HepG2 (cell line): Measurements from ENCODE around the gene CAPN11. TPM values are rescaled to one million over a fixed set of nuclear protein-coding genes. Genes with fewer than 3 reads are reported as not detected.
A peak's percentile ranks its signal among the peaks of the same experiment; 100 is the strongest.

ENCODE experiments used
- EED ChIP-seq: sonication (generic); formaldehyde crosslinking; IDR thresholded peaks from 2 replicates; pipeline ENCODE4 v1.5.0; 2020; ENCODE audit warnings: mild to moderate bottlenecking, missing genetic modification reagents
- FOXO1 ChIP-seq: sonication (generic); formaldehyde crosslinking; IDR thresholded peaks from 2 replicates; pipeline ENCODE4 v1.4.0; 2020; ENCODE audit warnings: missing genetic modification reagents
- GTF3A ChIP-seq: sonication (generic); formaldehyde crosslinking; conservative IDR thresholded peaks from 2 replicates; pipeline ENCODE4 v1.4.0; 2020; ENCODE audit warnings: mild to moderate bottlenecking, missing genetic modification reagents
- HCFC1 ChIP-seq: fragments of 150-350 bp; IDR thresholded peaks from 2 replicates; pipeline ENCODE4 v1.6.1; 2014; ENCODE audit warnings: low read depth, low read length
- HOXA3 ChIP-seq: sonication (generic); formaldehyde crosslinking; IDR thresholded peaks from 2 replicates; pipeline ENCODE4 v1.5.0; 2020; ENCODE audit warnings: missing genetic modification reagents
- NR1H2 ChIP-seq: sonication (generic); formaldehyde crosslinking; IDR thresholded peaks from 2 replicates; pipeline ENCODE4 v1.8.1; 2022; ENCODE audit warnings: low read depth, missing genetic modification reagents, borderline replicate concordance
- NR2F2 ChIP-seq: IDR thresholded peaks from 2 replicates; pipeline ENCODE4 v1.6.1; 2012; ENCODE audit warnings: low read depth, inconsistent platforms, borderline replicate concordance
- RAD21 ChIP-seq: fragments of 450-650 bp; formaldehyde crosslinking; IDR thresholded peaks from 2 replicates; pipeline ENCODE4 v1.5.0; 2020; ENCODE audit warnings: mild to moderate bottlenecking
- RARA ChIP-seq: IDR thresholded peaks from 2 replicates; pipeline ENCODE4 v1.6.1; 2016; ENCODE audit warnings: missing genetic modification reagents, missing compliant biosample characterization
- RFX5 ChIP-seq: IDR thresholded peaks from 2 replicates; pipeline ENCODE4 v1.6.1; 2011; ENCODE audit warnings: low read depth, low read length, improper control_type of control experiment
- SIN3A ChIP-seq: IDR thresholded peaks from 2 replicates; pipeline ENCODE4 v1.6.1; 2011; ENCODE audit warnings: low read depth, mild to moderate bottlenecking, control low read depth, low read length, borderline replicate concordance
- SUZ12 ChIP-seq: fragments of 150-350 bp; IDR thresholded peaks from 2 replicates; pipeline ENCODE4 v1.6.1; 2014; ENCODE audit warnings: low read depth, low read length
- YY1 ChIP-seq: IDR thresholded peaks from 2 replicates; pipeline ENCODE4 v1.6.1; 2011; ENCODE audit warnings: low read length, low read depth, moderate library complexity, mild to moderate bottlenecking; ENCODE audit not compliant: insufficient read depth, insufficient replicate concordance
- ZNF282 ChIP-seq: fragments of 450-650 bp; IDR thresholded peaks from 2 replicates; pipeline ENCODE4 v1.6.1; 2018; ENCODE audit not compliant: partially characterized antibody
- ZNF431 ChIP-seq: sonication (generic); formaldehyde crosslinking; IDR thresholded peaks from 2 replicates; pipeline ENCODE4 v1.9.0; 2022; ENCODE audit warnings: missing genetic modification reagents, low read depth, mild to moderate bottlenecking, borderline replicate concordance
- ZNF546 ChIP-seq: sonication (generic); formaldehyde crosslinking; conservative IDR thresholded peaks from 2 replicates; pipeline ENCODE4 v1.8.1; 2023; ENCODE audit warnings: mild to moderate bottlenecking, missing genetic modification reagents
- ZNF605 ChIP-seq: sonication (generic); formaldehyde crosslinking; IDR thresholded peaks from 2 replicates; pipeline ENCODE4 v1.8.0; 2022; ENCODE audit warnings: mild to moderate bottlenecking, missing genetic modification reagents
- polyA plus RNA-seq, 8 experiments: library from polyadenylated mRNA; depleted of rRNA in 3 of 8; stranded (reverse) in 7 of 8; unstranded in 1 of 8; fragments of >200 nt; fragmentation: Illumina TruSeq in 4 of 8; extraction: Trizol in 4 of 8; gene quantifications; 2 replicates each; pipeline versions ENCODE4 v1.2.1 to v1.2.3, GENCODE V29; 2011 to 2016; ENCODE audit warnings: low read depth in 4 of 8, missing spikeins in 1 of 8, mixed read lengths in 1 of 8; ENCODE audit not compliant: insufficient read depth in 1 of 8
- total RNA-seq, 5 experiments: library from RNA; depleted of rRNA; stranded (reverse); fragments of >200 nt; fragmentation: Illumina TruSeq; extraction: Trizol; gene quantifications; 2 replicates each; pipeline ENCODE4 v1.2.3, GENCODE V29; 2016; ENCODE audit warnings: low read depth in 1 of 5
- TF ChIP-seq, protein P1 (sequence below): IDR thresholded peaks from 2 replicates; pipeline ENCODE4 v1.6.1; 2012; ENCODE audit warnings: low read depth, low read length, improper control_type of control experiment
- TF ChIP-seq, protein P2 (sequence below): sonication (generic); formaldehyde crosslinking; IDR thresholded peaks from 2 replicates; pipeline ENCODE4 v1.4.0; 2020; ENCODE audit warnings: missing genetic modification reagents
- TF ChIP-seq, protein P3 (sequence below): sonication (generic); formaldehyde crosslinking; IDR thresholded peaks from 2 replicates; pipeline ENCODE4 v1.8.1; 2023; ENCODE audit warnings: mild to moderate bottlenecking, missing genetic modification reagents, borderline replicate concordance
- TF ChIP-seq, protein P4 (sequence below): sonication (generic); formaldehyde crosslinking; IDR thresholded peaks from 2 replicates; pipeline ENCODE4 v1.4.0; 2020; ENCODE audit warnings: mild to moderate bottlenecking, missing genetic modification reagents
- TF ChIP-seq, protein P5 (sequence below): sonication (generic); formaldehyde crosslinking; conservative IDR thresholded peaks from 2 replicates; pipeline ENCODE4 v1.4.0; 2020; ENCODE audit warnings: missing genetic modification reagents
- TF ChIP-seq, protein P6 (sequence below): sonication (generic); formaldehyde crosslinking; IDR thresholded peaks from 2 replicates; pipeline ENCODE4 v1.4.0; 2020; ENCODE audit warnings: missing genetic modification reagents

CAPN11 gene
- total and polyA plus RNA-seq, 2 of the 13 experiments (the other 11 are each of a cell fraction or from before 2014, with no cell fraction given), result 0.07 to 0.11 TPM

DNA sequence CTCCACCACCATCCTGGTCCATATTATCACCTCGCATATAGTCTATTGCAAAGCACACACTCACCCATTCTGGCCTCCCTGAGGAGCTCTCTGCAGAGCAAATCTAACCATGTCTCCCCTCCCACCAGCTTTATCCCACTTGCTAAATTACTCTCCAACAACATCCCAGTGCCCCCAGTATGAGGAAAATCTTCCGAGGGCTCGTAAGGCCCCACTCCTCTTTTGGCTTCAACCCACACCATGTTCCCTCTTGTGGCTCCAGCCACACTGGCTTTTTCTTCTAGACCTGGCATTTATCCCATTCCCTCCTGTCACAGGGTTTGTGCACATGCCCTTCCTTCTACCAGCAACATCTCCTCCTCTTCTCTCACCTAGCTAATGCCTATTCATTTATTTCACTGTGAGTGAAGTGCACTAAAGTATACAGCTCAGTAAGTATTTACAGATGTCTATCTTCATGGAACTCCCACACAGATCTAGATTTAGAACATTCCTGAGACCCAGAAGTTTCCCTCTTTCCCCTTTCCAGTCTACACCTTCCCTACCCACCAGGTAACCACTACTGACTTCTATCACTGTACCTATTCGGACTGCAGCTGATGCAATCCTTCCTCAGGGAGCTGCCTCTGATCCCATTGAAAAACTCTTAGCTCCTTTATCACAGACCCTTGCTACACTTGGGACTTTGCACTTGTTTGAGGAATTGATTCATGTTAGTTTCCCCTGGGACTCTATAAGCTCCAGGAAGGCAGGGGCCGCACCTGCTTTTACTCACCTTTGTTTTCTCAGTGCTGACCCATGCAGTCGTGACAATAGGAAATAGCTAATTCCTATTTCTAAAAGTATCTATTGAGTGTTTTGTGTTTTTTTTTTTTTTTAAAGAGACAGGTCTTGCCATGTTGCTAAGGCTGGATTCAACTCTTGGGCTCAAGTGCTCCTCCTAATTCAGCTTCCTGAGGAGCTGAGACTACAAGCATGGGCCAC, 46.9 kb upstream of the CAPN11 start (continued):
- TF ChIP-seq, protein P1, sequence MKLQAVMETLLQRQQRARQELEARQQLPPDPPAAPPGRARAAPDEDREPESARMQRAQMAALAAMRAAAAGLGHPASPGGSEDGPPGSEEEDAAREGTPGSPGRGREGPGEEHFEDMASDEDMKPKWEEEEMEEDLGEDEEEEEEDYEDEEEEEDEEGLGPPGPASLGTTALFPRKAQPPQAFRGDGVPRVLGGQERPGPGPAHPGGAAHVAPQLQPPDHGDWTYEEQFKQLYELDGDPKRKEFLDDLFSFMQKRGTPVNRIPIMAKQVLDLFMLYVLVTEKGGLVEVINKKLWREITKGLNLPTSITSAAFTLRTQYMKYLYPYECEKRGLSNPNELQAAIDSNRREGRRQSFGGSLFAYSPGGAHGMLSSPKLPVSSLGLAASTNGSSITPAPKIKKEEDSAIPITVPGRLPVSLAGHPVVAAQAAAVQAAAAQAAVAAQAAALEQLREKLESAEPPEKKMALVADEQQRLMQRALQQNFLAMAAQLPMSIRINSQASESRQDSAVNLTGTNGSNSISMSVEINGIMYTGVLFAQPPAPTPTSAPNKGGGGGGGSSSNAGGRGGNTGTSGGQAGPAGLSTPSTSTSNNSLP, result peak; percentile 91
- TF ChIP-seq FOXO1 (CRISPR knock-in tag), result peak; percentile 89
- no peak; the same call in 1 of the 2 replicates for TF ChIP-seq ZNF431 (CRISPR knock-in tag)
- TF ChIP-seq, protein P2, sequence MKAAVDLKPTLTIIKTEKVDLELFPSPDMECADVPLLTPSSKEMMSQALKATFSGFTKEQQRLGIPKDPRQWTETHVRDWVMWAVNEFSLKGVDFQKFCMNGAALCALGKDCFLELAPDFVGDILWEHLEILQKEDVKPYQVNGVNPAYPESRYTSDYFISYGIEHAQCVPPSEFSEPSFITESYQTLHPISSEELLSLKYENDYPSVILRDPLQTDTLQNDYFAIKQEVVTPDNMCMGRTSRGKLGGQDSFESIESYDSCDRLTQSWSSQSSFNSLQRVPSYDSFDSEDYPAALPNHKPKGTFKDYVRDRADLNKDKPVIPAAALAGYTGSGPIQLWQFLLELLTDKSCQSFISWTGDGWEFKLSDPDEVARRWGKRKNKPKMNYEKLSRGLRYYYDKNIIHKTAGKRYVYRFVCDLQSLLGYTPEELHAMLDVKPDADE (CRISPR knock-in tag), result no peak
- TF ChIP-seq NR1H2, result no peak
- peak; percentile 69; the same call in 1 of the 2 replicates for TF ChIP-seq HOXA3 (CRISPR knock-in tag)
- TF ChIP-seq GTF3A (CRISPR knock-in tag), result no peak; the same call in 1 of the 2 replicates
- TF ChIP-seq ZNF605 (CRISPR knock-in tag), result no peak
- TF ChIP-seq ZNF546, result no peak
- TF ChIP-seq, protein P3, sequence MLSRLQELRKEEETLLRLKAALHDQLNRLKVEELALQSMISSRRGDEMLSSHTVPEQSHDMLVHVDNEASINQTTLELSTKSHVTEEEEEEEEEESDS (CRISPR knock-in tag), result 0 out of 2 replicates have a peak, but pooled peaks have one; percentile 44
- TF ChIP-seq YY1, result no peak
- TF ChIP-seq HCFC1, result no peak
- peak; percentile 78 for TF ChIP-seq NR2F2
- TF ChIP-seq, protein P4, sequence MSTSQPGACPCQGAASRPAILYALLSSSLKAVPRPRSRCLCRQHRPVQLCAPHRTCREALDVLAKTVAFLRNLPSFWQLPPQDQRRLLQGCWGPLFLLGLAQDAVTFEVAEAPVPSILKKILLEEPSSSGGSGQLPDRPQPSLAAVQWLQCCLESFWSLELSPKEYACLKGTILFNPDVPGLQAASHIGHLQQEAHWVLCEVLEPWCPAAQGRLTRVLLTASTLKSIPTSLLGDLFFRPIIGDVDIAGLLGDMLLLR (CRISPR knock-in tag), result no peak
- TF ChIP-seq RARA (CRISPR knock-in tag), result peak; percentile 70
- TF ChIP-seq EED (CRISPR knock-in tag), result no peak
- TF ChIP-seq ZNF282, result no peak
- no peak for TF ChIP-seq RFX5
- TF ChIP-seq, protein P5, sequence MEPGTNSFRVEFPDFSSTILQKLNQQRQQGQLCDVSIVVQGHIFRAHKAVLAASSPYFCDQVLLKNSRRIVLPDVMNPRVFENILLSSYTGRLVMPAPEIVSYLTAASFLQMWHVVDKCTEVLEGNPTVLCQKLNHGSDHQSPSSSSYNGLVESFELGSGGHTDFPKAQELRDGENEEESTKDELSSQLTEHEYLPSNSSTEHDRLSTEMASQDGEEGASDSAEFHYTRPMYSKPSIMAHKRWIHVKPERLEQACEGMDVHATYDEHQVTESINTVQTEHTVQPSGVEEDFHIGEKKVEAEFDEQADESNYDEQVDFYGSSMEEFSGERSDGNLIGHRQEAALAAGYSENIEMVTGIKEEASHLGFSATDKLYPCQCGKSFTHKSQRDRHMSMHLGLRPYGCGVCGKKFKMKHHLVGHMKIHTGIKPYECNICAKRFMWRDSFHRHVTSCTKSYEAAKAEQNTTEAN (CRISPR knock-in tag), result no peak
- TF ChIP-seq, protein P6, sequence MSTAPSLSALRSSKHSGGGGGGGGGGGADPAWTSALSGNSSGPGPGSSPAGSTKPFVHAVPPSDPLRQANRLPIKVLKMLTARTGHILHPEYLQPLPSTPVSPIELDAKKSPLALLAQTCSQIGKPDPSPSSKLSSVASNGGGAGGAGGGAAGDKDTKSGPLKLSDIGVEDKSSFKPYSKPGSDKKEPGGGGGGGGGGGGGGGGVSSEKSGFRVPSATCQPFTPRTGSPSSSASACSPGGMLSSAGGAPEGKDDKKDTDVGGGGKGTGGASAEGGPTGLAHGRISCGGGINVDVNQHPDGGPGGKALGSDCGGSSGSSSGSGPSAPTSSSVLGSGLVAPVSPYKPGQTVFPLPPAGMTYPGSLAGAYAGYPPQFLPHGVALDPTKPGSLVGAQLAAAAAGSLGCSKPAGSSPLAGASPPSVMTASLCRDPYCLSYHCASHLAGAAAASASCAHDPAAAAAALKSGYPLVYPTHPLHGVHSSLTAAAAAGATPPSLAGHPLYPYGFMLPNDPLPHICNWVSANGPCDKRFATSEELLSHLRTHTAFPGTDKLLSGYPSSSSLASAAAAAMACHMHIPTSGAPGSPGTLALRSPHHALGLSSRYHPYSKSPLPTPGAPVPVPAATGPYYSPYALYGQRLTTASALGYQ (CRISPR knock-in tag), result 0 out of 2 replicates have a peak, but pooled peaks have one; percentile 34
- no peak for TF ChIP-seq SUZ12
- TF ChIP-seq SIN3A, result no peak
- no peak for TF ChIP-seq RAD21 (CRISPR knock-in tag)
